H9 (cell line): ENCODE data around the gene ATG4B. TPM values are rescaled to one million over a fixed set of nuclear protein-coding genes. Genes with fewer than 3 reads are reported as not detected.

Experiments used
- DNase-seq: peaks from one replicate; pipeline ENCODE4 v3.0.0-alpha.2; 2017
- H2AFZ ChIP-seq: one replicate; pipeline ENCODE4 v1.6.1; 2013; ENCODE audit warnings: mild to moderate bottlenecking, low read length, control low read depth, moderate library complexity
- H2AK5ac ChIP-seq: 2 replicates; pipeline ENCODE4 v1.6.1; 2013; ENCODE audit warnings: low read length, control low read depth, mixed read lengths; ENCODE audit not compliant: insufficient read length
- H2BK120ac ChIP-seq: one replicate; pipeline ENCODE4 v1.6.1; 2013; ENCODE audit warnings: low read depth, mild to moderate bottlenecking, low read length, control low read depth, inconsistent platforms; ENCODE audit not compliant: poor library complexity, severe bottlenecking
- H2BK12ac ChIP-seq: 2 replicates; pipeline ENCODE4 v1.6.1; 2013; ENCODE audit warnings: low read length, control low read depth, mixed read lengths, low read depth; ENCODE audit not compliant: insufficient read length
- H2BK15ac ChIP-seq: 2 replicates; pipeline ENCODE4 v1.6.1; 2013; ENCODE audit warnings: low read depth, low read length, control low read depth
- H2BK20ac ChIP-seq: one replicate; pipeline ENCODE4 v1.6.1; 2013; ENCODE audit warnings: low read depth, mild to moderate bottlenecking, low read length, control low read depth, inconsistent platforms; ENCODE audit not compliant: poor library complexity, severe bottlenecking
- H2BK5ac ChIP-seq: 2 replicates; pipeline ENCODE4 v1.6.1; 2013; ENCODE audit warnings: low read length, control low read depth, mixed read lengths; ENCODE audit not compliant: insufficient read length
- H3K14ac ChIP-seq: 2 replicates; pipeline ENCODE4 v1.6.1; 2013; ENCODE audit warnings: low read length, control low read depth; ENCODE audit not compliant: insufficient read depth
- H3K18ac ChIP-seq: 2 replicates; pipeline ENCODE4 v1.6.1; 2013; ENCODE audit warnings: low read depth, mild to moderate bottlenecking, mixed read lengths, low read length, control low read depth; ENCODE audit not compliant: insufficient read length
- H3K23ac ChIP-seq: 2 replicates; pipeline ENCODE4 v1.6.1; 2013; ENCODE audit warnings: low read length, control low read depth, mixed read lengths, low read depth; ENCODE audit not compliant: insufficient read length
- H3K23me2 ChIP-seq: 2 replicates; pipeline ENCODE4 v1.6.1; 2013; ENCODE audit warnings: low read depth, mild to moderate bottlenecking, mixed read lengths, low read length, control low read depth; ENCODE audit not compliant: insufficient read length, poor library complexity, severe bottlenecking
- H3K27ac ChIP-seq: 2 replicates; pipeline ENCODE4 v1.5.1; 2013; ENCODE audit warnings: low read length, control low read depth, mixed read lengths, low read depth; ENCODE audit not compliant: insufficient read length
- H3K27me3 ChIP-seq: 2 replicates; pipeline ENCODE4 v1.6.1; 2013; ENCODE audit warnings: low read length, control low read depth, inconsistent platforms; ENCODE audit not compliant: insufficient read depth
- H3K4ac ChIP-seq: 2 replicates; pipeline ENCODE4 v1.6.1; 2013; ENCODE audit warnings: low read depth, mild to moderate bottlenecking, control low read depth, inconsistent platforms, low read length, moderate library complexity
- H3K4me1 ChIP-seq: 2 replicates; pipeline ENCODE4 v1.6.1; 2013; ENCODE audit warnings: low read length, control low read depth, inconsistent platforms; ENCODE audit not compliant: insufficient read depth
- H3K4me2 ChIP-seq: 2 replicates; pipeline ENCODE4 v1.6.1; 2013; ENCODE audit warnings: low read length, control low read depth, mixed read lengths; ENCODE audit not compliant: insufficient read length, insufficient read depth
- H3K56ac ChIP-seq: 2 replicates; pipeline ENCODE4 v1.6.1; 2013; ENCODE audit warnings: low read depth, mild to moderate bottlenecking, mixed read lengths, low read length, control low read depth; ENCODE audit not compliant: insufficient read length
- H3K79me1 ChIP-seq: 2 replicates; pipeline ENCODE4 v1.6.1; 2013; ENCODE audit warnings: low read depth, mild to moderate bottlenecking, moderate library complexity, low read length, control low read depth, inconsistent platforms; ENCODE audit not compliant: insufficient read depth, poor library complexity, severe bottlenecking
- H3K79me2 ChIP-seq: 2 replicates; pipeline ENCODE4 v1.6.1; 2013; ENCODE audit warnings: low read length, control low read depth, inconsistent platforms; ENCODE audit not compliant: insufficient read depth
- H3K9ac ChIP-seq: 2 replicates; pipeline ENCODE4 v1.6.1; 2013; ENCODE audit warnings: low read length, control low read depth, mixed read lengths; ENCODE audit not compliant: insufficient read length; ENCODE audit errors: extremely low read depth
- H3K9me3 ChIP-seq: one replicate; pipeline ENCODE4 v1.6.1; 2013; ENCODE audit warnings: low read depth, low read length, inconsistent platforms; ENCODE audit not compliant: control insufficient read depth
- H3T11ph ChIP-seq: one replicate; pipeline ENCODE4 v1.6.1; 2013; ENCODE audit warnings: mild to moderate bottlenecking, low read length, control low read depth, inconsistent platforms
- H4K20me1 ChIP-seq: one replicate; pipeline ENCODE4 v1.6.1; 2013; ENCODE audit not compliant: control insufficient read depth, insufficient read length, insufficient read depth
- H4K5ac ChIP-seq: 2 replicates; pipeline ENCODE4 v1.6.1; 2013; ENCODE audit warnings: low read depth, mild to moderate bottlenecking, mixed read lengths, low read length, control low read depth; ENCODE audit not compliant: insufficient read length
- H4K8ac ChIP-seq: replicated peaks from 2 replicates; pipeline ENCODE4 v1.6.1; 2013; ENCODE audit warnings: low read length, control low read depth, mixed read lengths, low read depth; ENCODE audit not compliant: insufficient read length
- H4K91ac ChIP-seq: 2 replicates; pipeline ENCODE4 v1.6.1; 2013; ENCODE audit warnings: low read depth, mild to moderate bottlenecking, moderate library complexity, mixed read lengths, low read length, control low read depth; ENCODE audit not compliant: insufficient read length
- H3K27ac Mint-ChIP-seq, 3 experiments: 2 replicates in 2 of 3; 3 replicates in 1 of 3; pipeline ENCODE4 v1.8.0; 2020 to 2021; ENCODE audit warnings: mixed read lengths in 3 of 3, mild to moderate bottlenecking in 1 of 3, moderate library complexity in 1 of 3
- H3K27me3 Mint-ChIP-seq: 2 replicates; pipeline ENCODE4 v1.8.0; 2021; ENCODE audit warnings: low read depth, mild to moderate bottlenecking, moderate library complexity, mixed read lengths
- H3K36me3 Mint-ChIP-seq, 3 experiments: 2 replicates in 2 of 3; 3 replicates in 1 of 3; pipeline ENCODE4 v1.8.0; 2020 to 2021; ENCODE audit warnings: low read depth in 3 of 3, mixed read lengths in 3 of 3; ENCODE audit not compliant: insufficient read depth in 1 of 3
- H3K4me1 Mint-ChIP-seq, 2 experiments: 2 replicates each; pipeline ENCODE4 v1.8.0; 2020; ENCODE audit warnings: mixed read lengths in 2 of 2
- H3K4me3 Mint-ChIP-seq, 2 experiments: 2 replicates in 1 of 2; 3 replicates in 1 of 2; pipeline ENCODE4 v1.8.0; 2020 to 2021; ENCODE audit warnings: mild to moderate bottlenecking in 2 of 2, mixed read lengths in 2 of 2, moderate library complexity in 1 of 2
- H3K9me3 Mint-ChIP-seq, 2 experiments: 2 replicates in 1 of 2; 3 replicates in 1 of 2; pipeline ENCODE4 v1.8.0; 2020; ENCODE audit warnings: mild to moderate bottlenecking in 2 of 2, mixed read lengths in 2 of 2, moderate library complexity in 1 of 2
- WGBS: extraction: QIAGEN DNeasy Blood & Tissue Kit; methylation state at CpG from one replicate; pipeline ENCODE4 v1.1.7; 2013; ENCODE audit warnings: missing lambda C conversion rate, low lambda C conversion rate, mixed read lengths; ENCODE audit not compliant: insufficient read length; ENCODE audit errors: extremely low coverage; 5-methylcytosine and 5-hydroxymethylcytosine counted together
- total RNA-seq: library from RNA; stranded (reverse); gene quantifications from 2 replicates; pipeline ENCODE4 v1.2.1, GENCODE V29; 2021
- TF ChIP-seq, protein P1 (sequence below): fragments of 200-600 bp; sonication (generic); conservative IDR thresholded peaks from 3 replicates; pipeline ENCODE4 v1.8.0; 2021; ENCODE audit warnings: antibody characterized with exemption, mild to moderate bottlenecking

ATG4B gene
- total RNA-seq, 1 experiment from 2014 or later: 105 TPM

DNA sequence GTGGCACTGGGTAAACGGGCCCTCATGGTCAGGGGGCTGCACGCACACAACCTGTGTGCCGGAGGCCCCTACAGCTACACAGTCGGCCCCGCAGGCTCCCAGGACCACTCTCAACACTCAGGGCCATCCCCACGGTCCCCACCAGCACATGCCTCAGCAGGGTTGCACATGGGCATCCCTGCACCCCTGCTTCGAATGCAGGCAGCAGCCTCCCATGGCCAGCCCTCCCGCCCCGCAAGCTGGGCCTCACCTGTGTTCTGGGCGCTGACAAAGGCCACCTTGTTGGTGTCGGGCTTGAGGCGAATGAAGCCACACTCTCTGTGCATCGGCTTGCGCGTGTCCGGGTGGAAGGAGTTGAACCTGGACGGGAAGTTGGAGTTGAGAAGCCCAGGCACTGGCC, 34.8 kb upstream of the ATG4B start:
- Histone ChIP-seq H3K14ac (no peak overlapping the region), H2BK15ac (no peak overlapping the region), H3K4me1 (no peaks in the 10 kb centered on the region), H3K23me2 (no peaks in the 10 kb centered on the region), H4K91ac (no peak overlapping the region), H3K18ac (no peak overlapping the region), H3K9ac (no peak overlapping the region), H2BK20ac (no peak overlapping the region), H4K5ac (no peak overlapping the region), H3K27ac (no peak overlapping the region), H2BK120ac (no peak overlapping the region), H3K79me1 (no peaks in the 10 kb centered on the region), H2AFZ (no peak overlapping the region), H3K79me2 (no peaks in the 10 kb centered on the region), H3K4me2 (no peak overlapping the region), H3K27me3 (no peaks in the 10 kb centered on the region), H3K4ac (no peak overlapping the region), H3K56ac (no peak overlapping the region), H4K20me1 (no peaks in the 10 kb centered on the region), H3K9me3 (no peaks in the 10 kb centered on the region), H2AK5ac (no peak overlapping the region), H3K23ac (no peak overlapping the region), H2BK5ac (no peak overlapping the region), H2BK12ac (no peak overlapping the region), H3T11ph (no peak overlapping the region), H4K8ac (no peak overlapping the region)
- H3K27ac Mint-ChIP-seq: no peak overlapping the region
- H3K27me3 Mint-ChIP-seq: no peaks in the 10 kb centered on the region
- WGBS: no CpG with 5 or more reads among the region's 17 CpGs
- DNase-seq: no peak
- H3K9me3 Mint-ChIP-seq: no peaks in the 10 kb centered on the region
- TF ChIP-seq, protein P1, sequence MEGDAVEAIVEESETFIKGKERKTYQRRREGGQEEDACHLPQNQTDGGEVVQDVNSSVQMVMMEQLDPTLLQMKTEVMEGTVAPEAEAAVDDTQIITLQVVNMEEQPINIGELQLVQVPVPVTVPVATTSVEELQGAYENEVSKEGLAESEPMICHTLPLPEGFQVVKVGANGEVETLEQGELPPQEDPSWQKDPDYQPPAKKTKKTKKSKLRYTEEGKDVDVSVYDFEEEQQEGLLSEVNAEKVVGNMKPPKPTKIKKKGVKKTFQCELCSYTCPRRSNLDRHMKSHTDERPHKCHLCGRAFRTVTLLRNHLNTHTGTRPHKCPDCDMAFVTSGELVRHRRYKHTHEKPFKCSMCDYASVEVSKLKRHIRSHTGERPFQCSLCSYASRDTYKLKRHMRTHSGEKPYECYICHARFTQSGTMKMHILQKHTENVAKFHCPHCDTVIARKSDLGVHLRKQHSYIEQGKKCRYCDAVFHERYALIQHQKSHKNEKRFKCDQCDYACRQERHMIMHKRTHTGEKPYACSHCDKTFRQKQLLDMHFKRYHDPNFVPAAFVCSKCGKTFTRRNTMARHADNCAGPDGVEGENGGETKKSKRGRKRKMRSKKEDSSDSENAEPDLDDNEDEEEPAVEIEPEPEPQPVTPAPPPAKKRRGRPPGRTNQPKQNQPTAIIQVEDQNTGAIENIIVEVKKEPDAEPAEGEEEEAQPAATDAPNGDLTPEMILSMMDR: no peak
- H3K4me1 Mint-ChIP-seq: 0 out of 4 replicates have a peak, but pooled peaks cover 0 to 2% of the 10 kb centered on the region in 2 experiments
- H3K36me3 Mint-ChIP-seq: peaks cover 26 to 59% (median 59%) of the 10 kb centered on the region in 3 experiments; a peak in 6 of 7 replicates
- H3K4me3 Mint-ChIP-seq: no peak overlapping the region
